Gastroesophageal sphincter (tissue), 3 donors: ENCODE data around the gene SLFN12L.

ENCODE experiments used
- CTCF ChIP-seq, 4 experiments: fragments of 200-600 bp in 2 of 4; fragments of 450-650 bp in 2 of 4; sonication (generic) in 1 of 4; IDR thresholded peaks; one replicate each; pipeline ENCODE4 v1.5.1; 2017 to 2019; ENCODE audit warnings: antibody characterized with exemption in 4 of 4, mild to moderate bottlenecking in 2 of 4, moderate library complexity in 2 of 4
- POLR2A ChIP-seq, 2 donors: fragments of 450-650 bp; IDR thresholded peaks; one replicate each; pipeline ENCODE4 v1.6.1; 2017; ENCODE audit warnings: antibody characterized with exemption in 2 of 2, mild to moderate bottlenecking in 2 of 2, moderate library complexity in 1 of 2
- POLR2AphosphoS5 ChIP-seq: sonication (generic); formaldehyde crosslinking; IDR thresholded peaks from one replicate; pipeline ENCODE4 v1.6.1; 2017; ENCODE audit warnings: antibody characterized with exemption

- TF ChIP-seq CTCF (IDR thresholded peaks at IDR 0.05) (no peak), POLR2AphosphoS5 (no peak), POLR2A (IDR thresholded peaks at IDR 0.05) (no peak)
These were observed 11.5 kb upstream of the SLFN12L start for GRCh38 chr17:35548978-35549377.
